ENCODE measurements around the gene GRIN2C.

GRIN2C gene

GRCh38 chr17:74860872-74861661, 1.4 kb upstream of the GRIN2C start:
- TF ChIP-seq CTCF (IDR thresholded peaks at IDR 0.05; ENCODE audit: extremely low read depth, missing control alignments): no peak
- DNase-seq (ENCODE audit: low spot score): peak; percentile 53

GRCh38 chr17:74860229-74860871, 665 bp upstream of the GRIN2C start:
- no peak for TF ChIP-seq CTCF (IDR thresholded peaks at IDR 0.05; ENCODE audit: extremely low read depth, missing control alignments)
- peak; percentile 69 for DNase-seq (ENCODE audit: low spot score)

- DNase-seq (ENCODE audit: low spot score): no peak
- no peak for TF ChIP-seq CTCF (IDR thresholded peaks at IDR 0.05; ENCODE audit: extremely low read depth, missing control alignments)
These were observed 820 bp downstream of the GRIN2C start for GRCh38 chr17:74858672-74859458.

GRCh38 chr17:74857191-74857590, 2.5 kb downstream of the GRIN2C start:
- DNase-seq (ENCODE audit: low spot score): no peak

GRCh38 chr17:74856112-74856511, 3.6 kb downstream of the GRIN2C start:
- TF ChIP-seq CTCF (IDR thresholded peaks at IDR 0.05; ENCODE audit: extremely low read depth, missing control alignments): no peak
- no peak for DNase-seq (ENCODE audit: low spot score)

More at GRCh38 chr17:74857191-74857590, 2.5 kb downstream of the GRIN2C start:
- TF ChIP-seq CTCF (IDR thresholded peaks at IDR 0.05; ENCODE audit: extremely low read depth, missing control alignments): no peak

GRCh38 chr17:74855323-74855722, 4.4 kb downstream of the GRIN2C start:
- DNase-seq (ENCODE audit: low spot score): no peak
- TF ChIP-seq CTCF (IDR thresholded peaks at IDR 0.05; ENCODE audit: extremely low read depth, missing control alignments): no peak

GRCh38 chr17:74854792-74855191, 4.9 kb downstream of the GRIN2C start:
- TF ChIP-seq CTCF (IDR thresholded peaks at IDR 0.05; ENCODE audit: extremely low read depth, missing control alignments): no peak
- DNase-seq (ENCODE audit: low spot score): no peak

Data from GM20000 (cell line).